NCI-H446 treated with DMSO at 0.1 percent for 48 hours (cell line): ENCODE data around the gene SIRT6.
"Not testable (repeated sequence)": the region's sequence is repeated elsewhere in the genome, so short reads cannot be mapped to it uniquely, and the experiment has no call there.

ENCODE experiments used
- DNase-seq: peaks from one replicate; lab custom pipeline; 2025; lab: John Stamatoyannopoulos, UW

Gene SIRT6

GRCh38 chr19:4182084-4182810 lies at the start of gene SIRT6, which contains the start of gene ANKRD24:
Gene SIRT6 (minus strand): TSS chr19:4182563. CDS start chr19:4182539, 24 bp downstream.
Gene ANKRD24 (plus strand): TSS chr19:4182689. CDS start chr19:4186426, 3,737 bp downstream.
- peak; percentile 89 for DNase-seq

GRCh38 chr19:4232139-4232538 lies 49.8 kb upstream of the SIRT6 start:
- not testable (repeated sequence) for DNase-seq

- not testable (repeated sequence) for DNase-seq
These were observed 49.2 kb upstream of the SIRT6 start for GRCh38 chr19:4231521-4231920.

GRCh38 chr19:4230237-4230636 lies 47.9 kb upstream of the SIRT6 start:
- DNase-seq, result not testable (repeated sequence)

- no peak for DNase-seq
These were observed 47.0 kb upstream of the SIRT6 start, which contains the start of gene EBI3 for GRCh38 chr19:4229179-4229931. Gene EBI3 (plus strand): TSS chr19:4229523. CDS start chr19:4229551, 28 bp downstream.

- no peak for DNase-seq
These were observed 46.4 kb upstream of the SIRT6 start for GRCh38 chr19:4228765-4229178.

GRCh38 chr19:4227771-4228170 lies 45.4 kb upstream of the SIRT6 start:
- no peak for DNase-seq

- DNase-seq, result no peak
These were observed 43.5 kb upstream of the SIRT6 start for GRCh38 chr19:4225885-4226284.

- DNase-seq, result no peak
These were observed 42.1 kb upstream of the SIRT6 start for GRCh38 chr19:4224470-4224869.

GRCh38 chr19:4220188-4220587 lies 37.8 kb upstream of the SIRT6 start:
- no peak for DNase-seq

- DNase-seq, result not testable (repeated sequence)
These were observed 36.2 kb upstream of the SIRT6 start for GRCh38 chr19:4218523-4218922.

GRCh38 chr19:4217429-4218264 lies 35.3 kb upstream of the SIRT6 start:
- DNase-seq, result no peak

GRCh38 chr19:4216846-4217245 lies 34.5 kb upstream of the SIRT6 start:
- DNase-seq, result no peak

- no peak for DNase-seq
These were observed 33.4 kb upstream of the SIRT6 start for GRCh38 chr19:4215807-4216206.

GRCh38 chr19:4213116-4213515 lies 30.8 kb upstream of the SIRT6 start:
- DNase-seq, result no peak

GRCh38 chr19:4210166-4210731 lies 27.9 kb upstream of the SIRT6 start:
- DNase-seq, result no peak

- no peak for DNase-seq
These were observed 26.2 kb upstream of the SIRT6 start for GRCh38 chr19:4208385-4209094.

- DNase-seq, result peak; percentile 7
These were observed 24.6 kb upstream of the SIRT6 start for GRCh38 chr19:4206818-4207484.

- no peak for DNase-seq
These were observed 19.4 kb upstream of the SIRT6 start for GRCh38 chr19:4201798-4202197.

GRCh38 chr19:4200940-4201542 lies 18.7 kb upstream of the SIRT6 start:
- no peak for DNase-seq
